CD4-positive, alpha-beta T cell treated with Interleukin-2 at 100 ng/mL for 4 hours (primary cell): ENCODE measurements around the gene SLC13A1.
"Not testable (repeated sequence)": the region's sequence is repeated elsewhere in the genome, so short reads cannot be mapped to it uniquely, and the experiment has no call there.

Experiments used
- DNase-seq: peaks from one replicate; pipeline ENCODE4 v3.0.0-alpha.2; 2020; ENCODE audit warnings: low spot score

Gene SLC13A1

DNA sequence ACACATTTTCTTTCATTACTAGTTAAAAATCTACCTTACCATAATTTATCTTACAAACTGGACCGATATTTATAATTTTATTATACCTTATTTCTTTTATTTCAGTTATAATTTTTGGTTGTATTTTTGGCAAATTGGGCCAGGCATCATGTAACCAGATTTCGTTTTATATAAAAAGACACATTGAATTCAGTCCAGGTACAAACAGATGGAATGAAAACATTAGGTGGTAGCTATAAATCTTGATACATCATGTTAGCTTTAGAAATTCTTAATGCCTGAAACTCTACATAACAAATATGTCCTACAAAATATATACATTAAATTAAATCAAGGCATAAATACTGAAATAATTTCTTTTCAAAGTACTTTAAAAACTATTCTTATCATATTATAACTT, 73.1 kb downstream of the SLC13A1 start:
- DNase-seq: no peak

DNA sequence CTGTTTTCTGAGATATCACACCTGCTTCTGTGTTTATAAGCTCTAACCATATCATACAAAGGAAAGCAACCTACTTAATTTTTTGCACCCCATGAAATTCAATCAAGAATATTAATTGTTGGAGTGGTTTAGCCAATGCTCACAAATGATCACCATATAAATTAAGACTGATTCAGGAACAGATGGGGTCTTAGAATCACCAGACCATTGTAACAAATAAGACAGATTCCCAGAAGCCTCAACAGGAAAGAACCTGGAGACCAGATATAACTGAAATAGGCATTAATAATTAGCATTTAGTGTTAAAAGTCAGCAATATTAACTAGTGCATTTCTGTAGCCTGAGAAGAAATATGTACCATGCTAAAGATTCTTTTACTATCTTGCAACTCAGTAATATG, 73.6 kb downstream of the SLC13A1 start:
- DNase-seq: no peak

DNA sequence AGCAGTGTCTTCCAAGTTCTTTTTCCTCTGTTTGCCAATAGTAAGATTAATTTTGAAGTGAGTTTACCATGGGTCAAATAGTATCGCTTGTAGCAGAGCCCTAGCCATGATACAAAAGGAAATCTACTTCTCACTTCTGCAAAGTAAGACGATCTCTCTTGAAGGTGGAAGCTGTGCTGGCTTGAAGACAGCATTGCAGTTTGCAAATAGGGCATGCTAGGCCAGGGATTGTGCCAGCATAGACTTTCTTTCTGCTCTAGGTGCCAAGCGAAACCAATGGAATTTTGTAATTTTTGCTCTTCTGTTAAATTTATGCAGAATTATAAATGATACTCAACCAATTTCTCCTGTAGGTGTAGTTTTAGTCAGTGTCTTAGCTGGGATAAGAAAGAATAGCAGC, 74.5 kb downstream of the SLC13A1 start:
- DNase-seq: no peak

DNA sequence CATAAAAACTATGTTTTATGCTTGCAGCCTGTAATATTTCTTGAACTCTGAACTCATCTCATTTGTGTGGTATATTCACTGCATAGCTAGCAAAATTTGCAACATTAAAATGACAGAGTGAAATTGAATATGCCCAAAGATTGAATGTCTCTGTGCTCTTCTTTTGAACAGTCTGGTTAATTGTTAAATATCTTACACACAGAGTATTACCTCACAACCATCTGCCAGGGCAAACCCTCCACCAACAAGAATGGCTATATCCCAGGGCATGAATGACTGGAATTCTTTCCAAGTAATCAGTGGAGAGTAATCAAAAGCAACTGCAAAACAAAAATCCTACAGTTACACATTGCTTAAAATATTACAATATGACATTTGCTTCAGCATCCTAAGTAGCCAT, 76.9 kb downstream of the SLC13A1 start:
- DNase-seq: no peak

DNA sequence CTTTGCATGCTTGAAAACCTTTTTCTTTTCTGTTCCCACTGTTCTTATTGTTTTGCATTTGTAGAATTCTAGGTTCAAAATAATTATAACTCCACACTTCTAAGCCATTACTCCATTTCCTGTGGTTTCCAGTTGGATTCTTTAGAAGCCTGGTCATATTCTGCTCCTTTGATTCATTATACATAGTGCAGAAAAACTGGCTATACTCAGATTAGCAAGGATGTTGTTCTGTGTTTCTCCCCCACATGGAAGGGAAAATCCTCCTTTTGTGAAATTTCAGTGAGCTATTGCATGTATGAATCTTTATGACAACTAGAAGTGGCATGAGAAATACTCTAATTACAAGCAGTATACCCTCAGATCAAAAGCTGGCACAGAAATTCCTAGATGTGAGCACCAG, 79.5 kb downstream of the SLC13A1 start:
- no peak for DNase-seq

DNA sequence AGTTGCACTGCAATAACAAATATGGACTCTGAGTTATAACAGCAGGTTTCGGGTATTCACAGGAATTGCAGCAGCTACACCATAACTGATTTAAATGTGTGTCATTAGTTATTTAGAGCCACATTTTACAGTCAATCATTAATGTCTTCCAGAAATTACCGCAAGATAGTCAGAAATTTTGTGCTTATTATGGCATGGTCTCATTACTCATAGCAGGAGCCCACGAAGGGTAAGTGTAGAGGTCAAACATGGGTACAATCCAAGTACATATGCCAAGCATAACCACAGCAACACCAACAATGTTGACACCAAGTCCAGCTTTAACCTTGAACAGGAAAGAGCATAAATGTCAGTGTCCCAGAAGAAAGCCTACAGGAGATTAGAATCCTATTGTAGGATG, 84.4 kb downstream of the SLC13A1 start:
- no peak for DNase-seq

DNA sequence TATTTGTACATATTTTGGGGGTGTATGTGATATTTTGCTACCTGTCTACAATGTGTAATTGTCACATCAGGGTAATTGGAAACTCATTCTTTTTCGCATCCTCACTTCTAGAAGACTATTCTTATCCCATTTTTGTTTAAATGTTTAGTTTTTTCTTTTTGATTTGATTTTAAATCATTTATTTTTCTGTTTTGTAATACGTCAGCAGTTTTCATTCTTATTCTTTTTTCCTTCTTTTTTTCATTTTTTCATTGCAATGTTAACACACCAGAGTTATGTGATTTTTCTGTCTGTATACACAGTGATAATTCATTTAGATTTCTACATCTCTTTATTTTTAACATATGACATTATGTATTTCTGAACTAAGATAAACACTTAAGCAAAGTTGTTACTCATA, 85.5 kb downstream of the SLC13A1 start:
- DNase-seq: no peak

DNA sequence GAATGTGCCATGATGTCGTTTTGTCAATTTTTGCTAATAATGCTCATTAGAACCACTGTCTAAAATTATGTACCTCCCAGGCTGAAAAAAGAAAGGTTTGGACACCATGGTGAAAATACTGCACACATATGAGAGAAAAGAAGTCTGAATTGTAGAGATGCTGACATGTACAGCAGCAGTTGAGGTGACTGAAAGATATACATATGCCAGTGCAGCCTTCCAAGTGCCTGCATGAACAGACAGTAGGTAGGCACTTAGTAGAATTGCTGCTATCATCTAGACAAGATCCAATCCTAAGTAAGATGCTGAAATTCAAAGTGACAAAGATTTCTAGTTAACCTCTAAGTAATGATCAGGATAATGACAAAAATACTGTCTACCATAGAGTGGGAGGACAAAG, 86.9 kb downstream of the SLC13A1 start:
- no peak for DNase-seq

DNA sequence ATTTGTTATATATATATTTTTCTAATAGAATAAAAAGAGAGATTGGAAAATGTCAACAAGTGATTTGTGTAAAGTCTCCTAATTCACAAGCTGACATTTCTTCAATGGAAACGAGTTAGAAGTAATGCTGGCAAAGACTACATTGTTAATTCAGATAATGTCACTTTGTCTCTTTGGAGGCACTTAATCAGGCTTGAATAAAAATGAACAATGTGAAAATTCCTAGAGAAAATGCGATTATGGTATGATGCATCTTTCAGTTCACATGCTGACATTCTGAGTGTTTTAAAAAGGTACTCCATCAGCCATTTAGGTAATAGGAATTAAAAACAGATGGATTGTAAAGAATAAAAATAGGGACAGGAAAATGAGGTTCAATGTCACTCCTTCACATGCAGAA, 100.1 kb downstream of the SLC13A1 start:
- DNase-seq: no peak

DNA sequence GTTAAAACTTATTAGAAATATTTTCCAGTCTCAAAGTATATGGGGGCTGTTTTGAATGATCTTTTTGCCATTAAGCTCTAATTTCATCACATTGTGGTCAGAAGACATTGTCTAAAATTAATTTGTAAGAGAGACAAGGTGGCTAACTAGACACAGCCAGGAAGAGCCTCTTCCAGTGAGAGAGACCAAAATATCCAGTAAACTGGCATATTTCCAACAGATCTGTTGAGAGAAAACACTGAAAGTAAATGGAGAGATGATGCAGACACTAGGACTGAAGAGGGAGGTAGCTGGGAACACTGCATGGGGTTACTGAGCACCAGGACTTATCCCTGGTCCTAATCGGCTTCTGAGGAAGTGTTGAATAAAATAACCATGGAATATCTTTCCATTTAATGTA, 102.8 kb downstream of the SLC13A1 start:
- no peak for DNase-seq

DNA sequence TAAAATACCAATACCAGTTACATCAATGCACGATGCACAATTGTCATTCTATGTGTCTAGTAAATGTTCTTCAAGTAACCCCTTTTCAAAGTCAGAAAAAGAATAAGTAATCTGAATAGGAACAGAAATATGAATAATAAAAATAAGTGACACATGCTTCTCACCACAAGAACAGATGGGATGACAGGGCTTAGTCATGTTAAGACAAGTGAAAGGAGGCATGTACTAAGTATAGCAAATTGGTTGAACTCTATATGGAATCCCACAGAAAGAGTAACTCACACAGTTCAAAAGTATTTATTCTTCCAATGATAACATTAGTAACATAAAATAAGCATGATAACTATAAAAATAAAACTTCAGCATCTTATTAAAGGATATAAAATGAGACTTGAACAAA, 103.3 kb downstream of the SLC13A1 start:
- no peak for DNase-seq

DNA sequence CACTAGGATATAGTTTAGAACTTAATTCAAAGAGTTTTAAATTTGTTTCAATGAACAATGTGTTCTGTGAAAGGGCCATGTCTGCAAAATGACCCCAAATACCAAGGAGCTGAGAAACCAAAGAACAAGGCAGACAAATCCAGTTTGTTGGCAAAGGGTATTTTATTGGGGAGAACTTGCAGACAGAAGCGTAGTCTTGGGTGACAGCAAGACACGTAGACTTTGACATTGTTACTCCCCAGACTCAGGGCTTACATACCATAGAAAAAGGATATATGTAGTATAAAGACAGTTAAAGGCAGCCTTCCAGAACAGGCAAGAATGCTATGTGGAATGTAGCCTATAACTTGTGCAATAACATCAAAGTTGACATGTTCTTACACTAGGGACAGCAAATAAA, 109.3 kb downstream of the SLC13A1 start:
- DNase-seq: no peak

DNA sequence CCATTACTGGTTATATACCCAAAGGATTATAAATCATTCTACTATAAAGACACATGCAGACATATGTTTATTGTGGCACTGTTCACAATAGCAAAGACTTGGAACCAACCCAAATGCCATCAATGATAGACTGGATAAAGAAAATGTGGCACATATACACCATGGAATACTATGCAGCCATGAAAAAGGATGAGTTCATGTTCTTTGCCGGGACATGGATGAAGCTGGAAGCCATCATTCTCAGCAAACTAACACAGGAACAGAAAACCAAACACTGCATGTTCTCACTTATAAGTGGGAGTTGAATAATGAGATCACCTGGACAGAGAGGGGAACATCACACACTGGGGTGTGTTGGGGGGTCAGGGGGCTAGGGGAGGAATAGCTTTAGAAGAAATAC, 112.9 kb downstream of the SLC13A1 start:
- not testable (repeated sequence) for DNase-seq

DNA sequence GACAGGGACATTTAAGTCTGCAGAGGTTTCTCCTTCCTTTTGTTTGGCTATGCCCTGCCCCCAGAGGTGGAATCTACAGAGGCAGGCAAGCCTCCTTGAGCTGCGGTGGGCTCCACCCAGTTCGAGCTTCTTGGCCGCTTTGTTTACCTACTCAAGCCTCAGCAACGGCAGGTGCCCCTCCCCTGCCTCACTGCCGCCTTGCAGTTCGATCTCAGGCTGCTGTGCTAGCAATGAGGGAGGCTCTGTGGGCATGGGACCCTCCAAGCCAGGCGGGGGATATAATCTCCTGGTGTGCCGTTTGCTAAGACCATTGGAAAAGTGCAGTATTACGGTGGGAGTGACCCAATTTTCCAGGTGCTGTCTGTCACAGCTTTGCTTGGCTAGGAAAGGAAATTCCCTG, 114.9 kb downstream of the SLC13A1 start:
- not testable (repeated sequence) for DNase-seq

DNA sequence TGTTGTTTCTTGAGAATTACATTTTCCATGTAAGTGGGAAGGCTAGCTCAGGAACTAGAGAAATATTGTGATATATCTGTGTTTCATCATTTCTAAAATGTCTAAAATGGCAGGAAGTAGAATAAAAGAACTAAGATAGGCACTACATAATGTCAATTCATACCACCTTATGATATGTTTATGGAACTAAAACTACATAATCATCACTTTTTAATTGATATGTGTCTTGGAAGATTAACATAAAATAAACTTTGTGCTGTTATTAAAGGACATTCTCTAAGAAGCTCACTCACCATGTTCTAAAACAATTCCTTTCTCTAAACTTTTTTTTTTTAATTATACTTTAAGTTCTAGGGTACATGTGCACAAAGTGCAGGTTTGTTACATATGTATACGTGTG, 120.7 kb downstream of the SLC13A1 start:
- DNase-seq: no peak

DNA sequence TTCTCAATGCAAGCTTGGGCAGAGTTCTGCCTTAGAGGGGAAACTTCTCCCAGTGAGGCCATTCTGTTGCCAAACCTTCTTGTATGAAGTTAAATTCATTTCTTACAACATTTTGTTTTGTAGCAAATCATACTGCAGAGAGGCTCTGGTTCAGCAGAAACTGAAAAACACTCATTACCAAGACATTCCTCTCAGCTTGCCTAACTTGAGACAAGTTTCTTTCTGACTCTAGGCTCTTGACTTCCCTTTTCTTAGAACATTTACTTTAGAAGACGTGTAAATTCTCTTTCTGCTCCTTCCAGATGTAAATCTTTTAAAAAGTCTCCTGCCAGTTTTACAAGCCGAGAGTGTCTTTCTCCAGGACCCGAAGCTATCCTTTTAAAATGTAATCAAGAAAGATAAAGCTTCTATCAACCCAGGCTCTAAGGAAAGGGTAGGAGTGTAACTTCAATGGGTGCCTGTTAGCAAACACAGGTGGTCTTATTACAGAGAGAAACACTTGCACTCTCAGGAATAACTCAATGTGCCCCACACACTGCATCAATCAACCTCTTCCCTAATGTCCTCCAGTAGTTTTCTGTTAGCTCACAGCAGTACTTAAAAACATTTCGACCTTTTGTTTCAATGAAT, 123.8 kb downstream of the SLC13A1 start:
- DNase-seq: no peak

DNA sequence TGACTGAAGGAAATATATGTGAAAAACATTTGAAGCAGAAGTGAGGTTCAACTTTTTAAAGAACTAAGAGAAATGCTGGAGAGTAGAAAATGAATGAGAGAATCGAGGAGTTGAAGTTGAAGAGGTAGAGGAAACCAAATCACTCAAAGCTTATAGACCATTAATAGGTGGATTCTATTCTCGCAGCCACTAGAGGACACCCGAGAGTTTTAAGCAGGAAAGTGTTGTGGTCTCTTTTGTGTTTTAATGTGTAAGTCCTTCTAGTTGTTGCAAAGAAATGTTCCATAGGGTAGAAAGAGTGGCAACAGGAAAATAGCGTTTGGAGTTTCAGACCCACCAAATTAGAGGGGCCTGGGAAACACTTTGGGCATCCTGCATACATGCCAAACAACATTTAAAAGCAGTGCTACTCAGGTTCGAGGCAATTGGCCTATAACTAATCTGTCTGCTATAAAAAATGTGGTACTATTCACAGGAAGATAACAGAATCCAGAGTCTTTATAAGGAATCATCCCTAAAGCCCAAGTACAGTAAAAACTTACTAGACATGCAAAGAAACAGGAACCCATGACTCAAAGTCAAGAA, 129.0 kb downstream of the SLC13A1 start:
- DNase-seq: no peak

DNA sequence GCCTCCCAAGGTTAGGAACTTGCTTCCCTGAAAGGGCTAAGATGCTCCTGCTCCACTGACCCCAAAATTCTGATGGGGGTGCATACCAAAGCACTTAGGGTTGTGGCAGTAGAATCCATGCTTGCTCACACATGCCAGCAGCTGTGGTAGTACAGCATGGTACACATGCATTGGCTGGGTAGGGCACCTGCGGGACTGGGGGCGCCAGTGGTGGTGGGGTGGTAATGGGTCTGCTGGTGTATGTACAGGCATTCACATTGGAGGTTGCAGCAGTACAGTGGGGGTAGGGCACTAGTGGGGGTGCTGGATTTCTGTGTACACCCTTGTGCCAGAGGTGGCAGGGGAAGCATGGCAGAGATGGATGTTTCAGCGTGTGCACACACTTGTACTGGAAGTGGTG, 132.0 kb downstream of the SLC13A1 start:
- no peak for DNase-seq
